ENCODE results near the gene PGBD1.

- TF ChIP-seq EZH2 (IDR thresholded peaks at IDR 0.05; ENCODE audit: borderline replicate concordance, insufficient read depth, low read depth, low read length, poor library complexity, severe bottlenecking) (no peak), CTCF (IDR thresholded peaks at IDR 0.05) (no peak)
Measured at GRCh38 chr6:28296520-28297060, 15.2 kb downstream of the PGBD1 start.

All from B cell (primary cell).